ENCODE measurements around the gene PHF14.

Gene PHF14

GRCh38 chr7:11104578-11104977 lies 130.9 kb downstream of the PHF14 start:
- no peak for DNase-seq (ENCODE audit: low read depth)

- no peak for DNase-seq (ENCODE audit: low read depth)
Measured at GRCh38 chr7:11109659-11110058, 136.0 kb downstream of the PHF14 start.

GRCh38 chr7:11120068-11120664 lies 146.5 kb downstream of the PHF14 start:
- DNase-seq (ENCODE audit: low read depth), result no peak

- no peak for DNase-seq (ENCODE audit: low read depth)
Measured at GRCh38 chr7:11120675-11121220, 147.1 kb downstream of the PHF14 start.

GRCh38 chr7:11124856-11125559 lies 151.3 kb downstream of the PHF14 start:
- no peak for DNase-seq (ENCODE audit: low read depth)

- no peak for DNase-seq (ENCODE audit: low read depth)
Measured at GRCh38 chr7:11127114-11127785, 153.6 kb downstream of the PHF14 start.

GRCh38 chr7:11127988-11128387 lies 154.3 kb downstream of the PHF14 start:
- no peak for DNase-seq (ENCODE audit: low read depth)

GRCh38 chr7:11128498-11128897 lies 154.8 kb downstream of the PHF14 start:
- no peak for DNase-seq (ENCODE audit: low read depth)

- no peak for DNase-seq (ENCODE audit: low read depth)
Measured at GRCh38 chr7:11130012-11130411, 156.3 kb downstream of the PHF14 start.

GRCh38 chr7:11130601-11131000 lies 156.9 kb downstream of the PHF14 start:
- no peak for DNase-seq (ENCODE audit: low read depth)

GRCh38 chr7:11133436-11133959 lies 159.8 kb downstream of the PHF14 start:
- DNase-seq (ENCODE audit: low read depth), result no peak

- DNase-seq (ENCODE audit: low read depth), result no peak
Measured at GRCh38 chr7:11135573-11135972, 161.9 kb downstream of the PHF14 start.

GRCh38 chr7:11141541-11141940 lies 167.9 kb downstream of the PHF14 start:
- DNase-seq (ENCODE audit: low read depth), result no peak

GRCh38 chr7:11153694-11154093 lies 180.0 kb downstream of the PHF14 start:
- no peak for DNase-seq (ENCODE audit: low read depth)

- no peak for DNase-seq (ENCODE audit: low read depth)
Measured at GRCh38 chr7:11155883-11156282, 182.2 kb downstream of the PHF14 start.

- no peak for DNase-seq (ENCODE audit: low read depth)
Measured at GRCh38 chr7:11161499-11161898, 187.8 kb downstream of the PHF14 start.

- DNase-seq (ENCODE audit: low read depth), result no peak
Measured at GRCh38 chr7:11163220-11163619, 189.5 kb downstream of the PHF14 start.

GRCh38 chr7:11166051-11166450 lies 192.4 kb downstream of the PHF14 start:
- no peak for DNase-seq (ENCODE audit: low read depth)

GRCh38 chr7:11168650-11169170 lies 195.0 kb downstream of the PHF14 start:
- no peak for DNase-seq (ENCODE audit: low read depth)

GRCh38 chr7:11170175-11170574 lies 196.5 kb downstream of the PHF14 start:
- DNase-seq (ENCODE audit: low read depth), result no peak

- no peak for DNase-seq (ENCODE audit: low read depth)
Measured at GRCh38 chr7:11170863-11171568, 197.3 kb downstream of the PHF14 start.
